T-helper 17 cell (primary cell): ENCODE results near the gene NKX1-2. TPM values are rescaled to one million over a fixed set of nuclear protein-coding genes. Genes with fewer than 3 reads are reported as not detected.
A peak's percentile ranks its signal among the peaks of the same experiment; 100 is the strongest.

ENCODE experiments used
- ATAC-seq: fragments of 150-1000 bp; cut with Tn5 transposase; 2 replicates; pipeline ENCODE4 v1.10.0; 2021; ENCODE audit warnings: mild to moderate bottlenecking, moderate library complexity
- DNase-seq, 3 donors: peaks; one replicate each; pipeline versions ENCODE4 v3.0.0 to v3.0.0-alpha.2; 2020 to 2021
- H3K9me3 ChIP-seq: one replicate; pipeline ENCODE4 v1.7.0; 2013; ENCODE audit warnings: low read length, mild to moderate bottlenecking; ENCODE audit not compliant: control insufficient read depth, poor library complexity, severe bottlenecking
- H3K27ac Mint-ChIP-seq: one replicate; pipeline ENCODE4 v1.8.0; 2022; ENCODE audit warnings: mild to moderate bottlenecking, moderate library complexity, mixed read lengths
- H3K27me3 Mint-ChIP-seq: one replicate; pipeline ENCODE4 v1.8.0; 2022; ENCODE audit warnings: mixed read lengths
- H3K36me3 Mint-ChIP-seq: one replicate; pipeline ENCODE4 v1.8.0; 2022; ENCODE audit warnings: low read depth, mixed read lengths
- H3K4me1 Mint-ChIP-seq: one replicate; pipeline ENCODE4 v1.8.0; 2022; ENCODE audit warnings: mild to moderate bottlenecking, mixed read lengths
- H3K4me3 Mint-ChIP-seq: one replicate; pipeline ENCODE4 v1.8.0; 2022; ENCODE audit warnings: mild to moderate bottlenecking, moderate library complexity, mixed read lengths
- total RNA-seq, 4 donors: library from RNA in 2 of 4; stranded (reverse) in 2 of 4; gene quantifications; one replicate each; pipeline ENCODE4 v1.2.3 and lab custom pipeline; 2022 to 2026

NKX1-2 gene
- total RNA-seq, 2 donors from 2014 or later = not detected

- ATAC-seq (no peak), DNase-seq (no peak)
- Mint-ChIP-seq H3K4me3 (no peak overlapping the region), H3K27ac (no peak overlapping the region), H3K4me1 (peaks cover 17% of the 10 kb centered on the region), H3K36me3 (no peaks in the 10 kb centered on the region), H3K27me3 (no peaks in the 10 kb centered on the region)
- H3K9me3 ChIP-seq = no peaks in the 10 kb centered on the region
Observed at GRCh38 chr10:124469956-124470484, 20.2 kb upstream of the NKX1-2 start.

- H3K36me3 Mint-ChIP-seq = no peaks in the 10 kb centered on the region
- ATAC-seq (no peak), DNase-seq (no peak)
- no peaks in the 10 kb centered on the region for H3K27me3 Mint-ChIP-seq
- peaks cover 23% of the 10 kb centered on the region for H3K4me1 Mint-ChIP-seq
- no peak overlapping the region for H3K27ac Mint-ChIP-seq
- H3K9me3 ChIP-seq = no peaks in the 10 kb centered on the region
- no peak overlapping the region for H3K4me3 Mint-ChIP-seq
Observed at GRCh38 chr10:124468624-124469023, 18.8 kb upstream of the NKX1-2 start.

GRCh38 chr10:124467165-124467564 lies 17.3 kb upstream of the NKX1-2 start:
- no peak for ATAC-seq
- H3K9me3 ChIP-seq = no peaks in the 10 kb centered on the region
- Mint-ChIP-seq H3K36me3 (no peaks in the 10 kb centered on the region), H3K4me1 (peaks cover 23% of the 10 kb centered on the region), H3K27ac (no peak overlapping the region), H3K27me3 (no peaks in the 10 kb centered on the region), H3K4me3 (no peak overlapping the region)
- no peak for DNase-seq

GRCh38 chr10:124465777-124466488 lies 16.1 kb upstream of the NKX1-2 start:
- peak overlapping the region; percentile 52 for H3K4me3 Mint-ChIP-seq
- no peaks in the 10 kb centered on the region for H3K36me3 Mint-ChIP-seq

GRCh38 chr10:124465003-124465776 lies 15.4 kb upstream of the NKX1-2 start:
- H3K9me3 ChIP-seq = no peaks in the 10 kb centered on the region
- H3K4me3 Mint-ChIP-seq = peak overlapping the region; percentile 52
- no peak for ATAC-seq
- DNase-seq = no peak
- H3K36me3 Mint-ChIP-seq = no peaks in the 10 kb centered on the region
- H3K4me1 Mint-ChIP-seq = peaks cover 23% of the 10 kb centered on the region
- no peaks in the 10 kb centered on the region for H3K27me3 Mint-ChIP-seq
- peak overlapping the region; percentile 87 for H3K27ac Mint-ChIP-seq

More at GRCh38 chr10:124465777-124466488, 16.1 kb upstream of the NKX1-2 start:
- no peaks in the 10 kb centered on the region for H3K27me3 Mint-ChIP-seq
- H3K4me1 Mint-ChIP-seq = peaks cover 25% of the 10 kb centered on the region
- no peaks in the 10 kb centered on the region for H3K9me3 ChIP-seq
- peak overlapping the region; percentile 87 for H3K27ac Mint-ChIP-seq
- DNase-seq (no peak), ATAC-seq (no peak)

- peak overlapping the region; percentile 87 for H3K27ac Mint-ChIP-seq
- H3K4me1 Mint-ChIP-seq = peaks cover 21% of the 10 kb centered on the region
- no peak for ATAC-seq
- no peak for DNase-seq
- no peaks in the 10 kb centered on the region for H3K9me3 ChIP-seq
- peak overlapping the region; percentile 52 for H3K4me3 Mint-ChIP-seq
- H3K27me3 Mint-ChIP-seq = no peaks in the 10 kb centered on the region
- no peaks in the 10 kb centered on the region for H3K36me3 Mint-ChIP-seq
Observed at GRCh38 chr10:124464028-124464965, 14.5 kb upstream of the NKX1-2 start.

GRCh38 chr10:124462348-124462695 lies 12.5 kb upstream of the NKX1-2 start:
- H3K27ac Mint-ChIP-seq = peak overlapping the region; percentile 29
- H3K27me3 Mint-ChIP-seq = peaks cover 13% of the 10 kb centered on the region
- no peak for DNase-seq

GRCh38 chr10:124461642-124462347 lies 12.0 kb upstream of the NKX1-2 start, which contains the start of gene LHPP:
Gene LHPP, plus strand, starts transcription at chr10:124461823. Its CDS starts 40 bp downstream, at chr10:124461863.
- peaks cover 16% of the 10 kb centered on the region for H3K27me3 Mint-ChIP-seq
- peak; percentile 98 for ATAC-seq

More at GRCh38 chr10:124462348-124462695, 12.5 kb upstream of the NKX1-2 start:
- ATAC-seq = no peak
- H3K4me3 Mint-ChIP-seq = peak overlapping the region; percentile 66
- peaks cover 21% of the 10 kb centered on the region for H3K4me1 Mint-ChIP-seq
- H3K9me3 ChIP-seq = no peaks in the 10 kb centered on the region
- no peaks in the 10 kb centered on the region for H3K36me3 Mint-ChIP-seq

GRCh38 chr10:124460144-124460543 lies 10.3 kb upstream of the NKX1-2 start:
- H3K4me1 Mint-ChIP-seq = peaks cover 10% of the 10 kb centered on the region
- peaks cover 2% of the 10 kb centered on the region for H3K36me3 Mint-ChIP-seq
- DNase-seq = no peak
- no peak overlapping the region for H3K27ac Mint-ChIP-seq
- H3K27me3 Mint-ChIP-seq = peaks cover 32% of the 10 kb centered on the region
- H3K4me3 Mint-ChIP-seq = peak overlapping the region; percentile 31
- no peaks in the 10 kb centered on the region for H3K9me3 ChIP-seq
- ATAC-seq = no peak

More at GRCh38 chr10:124461642-124462347, 12.0 kb upstream of the NKX1-2 start, which contains the start of gene LHPP:
- peaks cover 19% of the 10 kb centered on the region for H3K4me1 Mint-ChIP-seq
- H3K36me3 Mint-ChIP-seq = no peaks in the 10 kb centered on the region
- peak; percentile 78 to 80 (median 78) for DNase-seq
- H3K9me3 ChIP-seq = no peaks in the 10 kb centered on the region
- H3K27ac Mint-ChIP-seq = peak within 1 kb of the TSS; percentile 29
- H3K4me3 Mint-ChIP-seq = peak within 1 kb of the TSS; percentile 66

GRCh38 chr10:124459395-124459794 lies 9.6 kb upstream of the NKX1-2 start:
- no peak for ATAC-seq
- H3K4me3 Mint-ChIP-seq = no peak overlapping the region
- H3K4me1 Mint-ChIP-seq = peaks cover 2% of the 10 kb centered on the region
- H3K27me3 Mint-ChIP-seq = peaks cover 40% of the 10 kb centered on the region
- no peak for DNase-seq
- H3K27ac Mint-ChIP-seq = no peak overlapping the region
- H3K9me3 ChIP-seq = no peaks in the 10 kb centered on the region
- peaks cover 4% of the 10 kb centered on the region for H3K36me3 Mint-ChIP-seq

- peaks cover 45% of the 10 kb centered on the region for H3K27me3 Mint-ChIP-seq
- DNase-seq (no peak), ATAC-seq (no peak)
- H3K4me1 Mint-ChIP-seq = peaks cover 2% of the 10 kb centered on the region
- H3K27ac Mint-ChIP-seq = no peak overlapping the region
- H3K36me3 Mint-ChIP-seq = peaks cover 4% of the 10 kb centered on the region
- H3K9me3 ChIP-seq = no peaks in the 10 kb centered on the region
- H3K4me3 Mint-ChIP-seq = no peak overlapping the region
Observed at GRCh38 chr10:124458889-124459288, 9.1 kb upstream of the NKX1-2 start.

GRCh38 chr10:124458473-124458872 lies 8.6 kb upstream of the NKX1-2 start:
- no peaks in the 10 kb centered on the region for H3K9me3 ChIP-seq
- peaks cover 4% of the 10 kb centered on the region for H3K36me3 Mint-ChIP-seq
- DNase-seq (no peak), ATAC-seq (no peak)
- H3K4me1 Mint-ChIP-seq = peaks cover 2% of the 10 kb centered on the region
- no peak overlapping the region for H3K4me3 Mint-ChIP-seq
- peaks cover 49% of the 10 kb centered on the region for H3K27me3 Mint-ChIP-seq
- no peak overlapping the region for H3K27ac Mint-ChIP-seq
